ENCODE measurements around the gene SSRP1. TPM values are rescaled to one million over a fixed set of nuclear protein-coding genes. Genes with fewer than 3 reads are reported as not detected.

The SSRP1 gene
- total and polyA plus RNA-seq, 2 experiments from 2014 or later, result 205 to 216 TPM

GRCh38 chr11:57316017-57316416 lies 19.7 kb downstream of the SSRP1 start:
- TF ChIP-seq CTCF (conservative IDR thresholded peaks at IDR 0.05; ENCODE audit: low read depth in 2 of 2) (no peak), REST (IDR thresholded peaks at IDR 0.05; ENCODE audit: unreplicated experiment) (no peak), ETS1 (IDR thresholded peaks at IDR 0.05) (no peak)
- H3K79me2 ChIP-seq (replicated peaks; ENCODE audit: insufficient read depth), result peaks cover 33% of the 10 kb centered on the region

GRCh38 chr11:57315491-57315890 lies 20.2 kb downstream of the SSRP1 start:
- DNase-seq (ENCODE audit: low spot score), result peak; percentile 50
- H3K36me3 Mint-ChIP-seq (ENCODE audit: low read depth), result peaks cover 31% of the 10 kb centered on the region

More at GRCh38 chr11:57316017-57316416, 19.7 kb downstream of the SSRP1 start:
- Histone ChIP-seq H2AFZ (no peak overlapping the region), H3K4me1 (ENCODE audit: insufficient read depth) (peaks cover 25% of the 10 kb centered on the region), H3K9me2 (ENCODE audit: insufficient read depth) (no peaks in the 10 kb centered on the region), H3K27ac (ENCODE audit: low read depth) (no peak overlapping the region), H3K4me2 (peak overlapping the region; percentile 45; the same call in 1 of the 2 replicates), H3K4me3 (no peak overlapping the region), H3F3A (replicated peaks; ENCODE audit: low read depth) (peaks cover 16% of the 10 kb centered on the region), H3K36me3 (ENCODE audit: insufficient read depth) (peaks cover 31% of the 10 kb centered on the region), H4K20me1 (replicated peaks; ENCODE audit: insufficient read depth) (peaks cover 19% of the 10 kb centered on the region), H3K27me3 (ENCODE audit: insufficient read depth) (no peaks in the 10 kb centered on the region)
- Mint-ChIP-seq H3K9me3 (peaks cover 3% of the 10 kb centered on the region; the same call in 1 of the 3 replicates), H3K27me3 (ENCODE audit: insufficient read depth, low read depth, poor library complexity) (no peaks in the 10 kb centered on the region), H3K36me3 (ENCODE audit: low read depth) (peaks cover 31% of the 10 kb centered on the region), H3K4me3 (no peak overlapping the region), H3K27ac (no peak overlapping the region), H3K4me1 (peaks cover 23% of the 10 kb centered on the region)
- ATAC-seq (no peak), DNase-seq (ENCODE audit: low spot score) (no peak)

More at GRCh38 chr11:57315491-57315890, 20.2 kb downstream of the SSRP1 start:
- Histone ChIP-seq H3K27me3 (ENCODE audit: insufficient read depth) (no peaks in the 10 kb centered on the region), H2AFZ (no peak overlapping the region), H4K20me1 (replicated peaks; ENCODE audit: insufficient read depth) (peaks cover 19% of the 10 kb centered on the region), H3K4me3 (no peak overlapping the region), H3K4me2 (peak overlapping the region; percentile 45; the same call in 1 of the 2 replicates), H3K79me2 (replicated peaks; ENCODE audit: insufficient read depth) (peaks cover 33% of the 10 kb centered on the region), H3K4me1 (ENCODE audit: insufficient read depth) (peaks cover 30% of the 10 kb centered on the region), H3K36me3 (ENCODE audit: insufficient read depth) (peaks cover 31% of the 10 kb centered on the region), H3F3A (replicated peaks; ENCODE audit: low read depth) (peaks cover 16% of the 10 kb centered on the region), H3K9me2 (ENCODE audit: insufficient read depth) (no peaks in the 10 kb centered on the region), H3K27ac (ENCODE audit: low read depth) (no peak overlapping the region; the same call in 1 of the 2 replicates)
- Mint-ChIP-seq H3K4me1 (peaks cover 24% of the 10 kb centered on the region), H3K27me3 (ENCODE audit: insufficient read depth, low read depth, poor library complexity) (no peaks in the 10 kb centered on the region), H3K27ac (no peak overlapping the region), H3K4me3 (no peak overlapping the region), H3K9me3 (no peaks in the 10 kb centered on the region)
- no peak for ATAC-seq
- no peak for TF ChIP-seq ZNF331 (CRISPR knock-in tag; IDR thresholded peaks at IDR 0.05; ENCODE audit: low read depth)
- no peak for TF ChIP-seq JUNB (IDR thresholded peaks at IDR 0.05; ENCODE audit: unreplicated experiment)
- no peak for TF ChIP-seq ETS1 (IDR thresholded peaks at IDR 0.05)
- no peak for TF ChIP-seq EZH2 (IDR thresholded peaks at IDR 0.05; ENCODE audit: low read depth, unreplicated experiment)
- TF ChIP-seq REST (IDR thresholded peaks at IDR 0.05; ENCODE audit: unreplicated experiment), result no peak
- TF ChIP-seq CREB1 (CRISPR knock-in tag; IDR thresholded peaks at IDR 0.05; ENCODE audit: low read depth), result 0 out of 2 replicates have a peak, but pooled peaks have one; percentile 23
